GM12891 (cell line): Measurements from ENCODE around the gene AGRP.

Source experiments
- PAX5 ChIP-seq: IDR thresholded peaks from 2 replicates; pipeline ENCODE4 v1.6.1; 2011; ENCODE audit warnings: low read length, moderate library complexity, mild to moderate bottlenecking; ENCODE audit not compliant: insufficient read depth, severe bottlenecking
- POLR2A ChIP-seq: IDR thresholded peaks from 2 replicates; pipeline ENCODE4 v1.6.1; 2011; ENCODE audit warnings: low read depth, low read length, control low read depth
- POLR2AphosphoS5 ChIP-seq: IDR thresholded peaks from 2 replicates; pipeline ENCODE4 v1.6.1; 2011; ENCODE audit warnings: low read depth, low read length, control low read depth
- POU2F2 ChIP-seq: IDR thresholded peaks from 2 replicates; pipeline ENCODE4 v1.6.1; 2011; ENCODE audit warnings: low read depth, mild to moderate bottlenecking, control low read depth, low read length, moderate library complexity
- SPI1 ChIP-seq: IDR thresholded peaks from 2 replicates; pipeline ENCODE4 v1.6.1; 2011; ENCODE audit warnings: low read depth, low read length, control low read depth
- TAF1 ChIP-seq: IDR thresholded peaks from 2 replicates; pipeline ENCODE4 v1.6.1; 2011; ENCODE audit warnings: low read depth, low read length, control low read depth

DNA sequence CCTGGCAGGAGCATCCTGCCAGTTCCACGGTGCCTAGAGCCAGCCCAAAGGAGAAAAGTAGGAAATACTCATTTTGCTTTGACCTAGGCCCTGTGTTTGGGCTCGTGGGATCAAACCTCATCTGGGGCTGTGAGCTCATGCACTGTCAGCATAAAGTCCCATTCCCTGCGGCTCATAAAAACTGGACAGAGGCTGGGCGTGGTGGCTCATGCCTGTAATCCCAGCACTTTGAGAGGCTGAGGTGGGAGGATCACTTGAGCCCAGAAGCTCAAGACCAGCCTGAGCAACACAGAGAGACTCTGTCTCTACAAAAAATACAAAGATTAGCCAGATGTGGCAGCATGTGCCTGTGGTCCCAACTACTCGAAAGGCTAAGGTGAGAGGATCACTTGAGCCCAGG lies 20.3 kb downstream of the AGRP start:
- TF ChIP-seq POLR2AphosphoS5 (no peak), POLR2A (no peak), TAF1 (no peak), SPI1 (no peak), PAX5 (no peak), POU2F2 (no peak)
